NCI-H524 treated with DMSO at 0.1 percent for 48 hours (cell line): Measurements from ENCODE around the gene NTRK2.

Source experiments
- DNase-seq: peaks from one replicate; lab custom pipeline; 2025; lab: John Stamatoyannopoulos, UW

Gene NTRK2

DNA sequence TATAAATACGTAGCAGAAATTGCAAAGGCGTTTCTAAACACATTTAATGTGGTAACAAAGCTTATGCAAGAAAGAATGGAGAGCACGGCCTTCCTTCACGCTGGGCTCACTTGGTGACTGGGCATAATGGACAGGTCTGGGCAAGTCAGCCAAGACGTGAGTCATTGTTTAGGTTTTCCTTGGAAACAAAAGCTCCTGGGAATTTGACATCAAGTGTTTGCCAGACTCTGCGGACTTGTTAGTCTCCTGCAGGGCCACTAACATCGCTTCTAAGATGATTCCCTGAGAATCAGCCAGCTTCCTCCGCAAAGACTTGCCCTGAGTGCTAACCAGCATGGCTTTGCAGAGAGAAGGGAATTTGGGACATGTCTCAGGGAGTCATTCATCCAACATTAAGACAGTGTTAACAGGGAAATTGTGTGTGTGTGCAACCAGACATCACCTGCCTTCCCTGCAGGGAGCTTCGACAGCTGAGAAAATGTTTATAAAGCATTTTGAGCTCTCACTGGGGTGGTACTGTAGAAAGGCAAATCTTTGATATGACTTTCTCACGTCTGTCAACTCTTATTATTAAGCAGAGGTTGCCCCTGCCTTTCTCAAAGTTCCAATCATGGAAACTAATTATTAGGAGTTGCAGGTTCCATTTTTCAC is 182.5 kb downstream of the NTRK2 start:
- DNase-seq: no peak

DNA sequence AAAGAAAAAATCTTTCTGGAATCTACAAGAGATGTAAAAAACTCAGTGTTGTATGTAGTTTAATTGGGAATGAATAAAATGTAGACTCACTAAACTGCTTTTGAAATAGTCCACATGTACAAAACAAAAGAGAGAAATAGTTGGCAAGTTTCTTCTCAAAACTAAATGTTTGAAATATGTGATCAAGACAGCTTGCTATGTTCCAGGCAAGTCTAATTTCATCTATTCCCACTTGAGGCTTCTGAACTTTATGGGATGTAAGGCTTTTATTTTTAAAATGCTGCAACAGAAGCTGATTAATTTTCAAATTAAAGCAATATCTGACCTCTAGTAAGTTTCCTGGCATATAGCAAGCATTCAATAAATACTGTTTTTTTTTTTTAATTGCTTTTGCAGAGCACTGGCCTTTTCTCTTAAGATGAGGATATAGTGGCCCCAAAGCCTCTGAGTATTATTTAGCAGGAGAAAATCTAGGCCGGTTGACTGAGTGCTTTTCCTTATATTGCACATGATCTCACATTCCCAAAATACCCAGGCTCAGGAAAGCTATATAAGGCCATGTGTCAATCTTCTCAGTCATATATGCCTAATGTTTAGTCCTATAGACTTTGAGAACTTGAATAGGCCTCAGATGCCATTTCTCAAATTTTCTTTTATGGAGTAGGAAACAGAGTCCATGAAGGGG is 183.2 kb downstream of the NTRK2 start:
- no peak for DNase-seq

DNA sequence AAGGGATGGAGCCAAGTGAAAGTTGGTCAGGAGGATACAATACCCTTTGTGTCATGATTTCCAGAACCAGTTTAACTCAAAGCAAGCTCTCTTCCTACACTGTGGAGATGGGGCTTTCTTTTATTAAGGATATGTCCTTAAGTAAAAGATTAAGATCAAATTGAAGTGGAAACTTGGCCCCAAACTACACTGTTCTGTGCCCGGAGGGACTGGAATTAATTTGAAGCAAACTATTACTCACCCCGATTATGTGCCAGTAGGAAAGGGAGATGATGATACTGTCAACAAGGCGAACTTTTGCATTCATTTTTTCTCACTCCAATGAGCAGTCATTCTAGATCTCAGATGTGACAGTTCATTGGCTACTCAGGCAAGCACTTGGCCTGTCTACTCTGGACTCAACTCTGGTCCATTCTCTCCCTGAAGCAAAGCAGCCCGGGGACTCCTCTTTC is 186.7 kb downstream of the NTRK2 start:
- no peak for DNase-seq

DNA sequence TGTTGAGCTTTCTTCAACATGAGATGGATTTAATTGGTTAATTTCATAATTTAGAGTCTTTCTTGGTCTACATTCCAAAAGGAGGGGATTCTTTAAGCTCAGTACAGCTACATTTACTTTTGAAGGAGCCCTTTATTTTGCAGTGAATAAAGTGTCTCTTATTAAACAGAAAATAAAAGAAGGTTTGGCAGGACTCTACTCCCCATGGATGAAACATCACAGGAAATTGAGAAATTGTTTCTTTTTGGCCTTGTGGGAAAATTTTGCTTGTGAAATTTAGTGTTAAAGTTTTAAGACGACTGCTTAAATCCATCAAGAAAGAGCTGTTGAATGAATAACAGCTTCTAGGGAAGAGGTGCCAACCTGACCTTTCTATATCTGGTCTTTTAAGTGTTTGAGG is 187.7 kb downstream of the NTRK2 start:
- no peak for DNase-seq

DNA sequence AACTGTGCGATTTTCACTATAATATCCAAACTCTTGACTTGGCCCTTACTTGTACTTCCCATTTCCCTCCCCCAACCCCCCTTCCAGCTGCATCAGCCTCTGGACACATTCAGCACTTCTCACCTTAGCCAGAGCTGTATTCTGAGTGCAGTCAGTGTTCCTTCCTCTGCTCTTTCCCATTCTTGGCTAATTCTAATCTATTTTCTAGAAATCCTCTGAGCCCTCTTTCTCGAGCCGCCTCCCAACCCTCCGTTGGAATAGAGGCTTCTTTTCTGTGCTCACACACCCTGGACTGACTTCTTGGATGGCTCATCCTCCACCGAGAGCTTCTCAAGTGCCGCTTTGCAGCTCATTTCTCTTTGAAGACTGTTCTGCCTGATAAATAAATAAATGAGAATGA is 188.8 kb downstream of the NTRK2 start:
- no peak for DNase-seq

DNA sequence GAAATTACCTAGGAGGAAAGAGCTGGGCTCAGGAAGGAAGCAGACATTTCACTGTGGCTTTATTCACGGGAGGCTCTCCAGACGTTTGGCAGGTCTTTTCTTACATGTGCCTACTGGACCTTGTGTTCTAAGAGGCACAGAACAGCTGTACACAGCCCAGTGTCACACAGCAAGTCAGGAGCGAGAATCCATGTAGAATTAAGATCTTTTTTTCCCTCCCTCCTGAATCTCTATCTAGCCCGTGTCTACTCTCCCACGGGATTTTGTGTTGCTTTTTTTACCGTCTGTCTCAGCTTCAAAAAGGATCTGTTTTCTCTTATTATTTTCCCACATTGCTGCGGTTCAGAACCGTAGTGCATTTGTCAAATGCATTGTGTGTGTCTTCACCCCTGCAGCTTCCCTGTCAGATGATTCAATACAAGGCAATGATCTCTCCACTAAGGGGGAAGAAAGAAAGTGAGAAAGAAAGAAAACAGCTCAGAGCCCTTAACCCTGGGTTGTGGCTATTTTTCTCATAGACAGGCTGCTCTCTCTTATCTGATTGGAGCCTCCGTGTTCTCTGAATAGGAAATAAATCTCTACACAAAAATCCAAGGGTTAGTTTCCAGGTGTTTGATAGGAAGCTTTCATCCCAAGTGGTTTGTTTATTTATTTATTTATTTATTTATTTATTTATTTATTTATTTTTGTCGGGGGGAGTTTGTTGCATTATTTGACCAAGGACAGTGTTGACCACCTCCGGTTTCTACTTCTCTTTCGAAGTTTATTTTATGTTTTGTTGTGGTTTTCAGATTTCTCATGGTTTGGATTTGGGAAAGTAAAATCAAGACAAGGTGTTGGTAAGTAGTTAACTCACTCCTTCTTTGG is 191.0 kb downstream of the NTRK2 start:
- DNase-seq: no peak

DNA sequence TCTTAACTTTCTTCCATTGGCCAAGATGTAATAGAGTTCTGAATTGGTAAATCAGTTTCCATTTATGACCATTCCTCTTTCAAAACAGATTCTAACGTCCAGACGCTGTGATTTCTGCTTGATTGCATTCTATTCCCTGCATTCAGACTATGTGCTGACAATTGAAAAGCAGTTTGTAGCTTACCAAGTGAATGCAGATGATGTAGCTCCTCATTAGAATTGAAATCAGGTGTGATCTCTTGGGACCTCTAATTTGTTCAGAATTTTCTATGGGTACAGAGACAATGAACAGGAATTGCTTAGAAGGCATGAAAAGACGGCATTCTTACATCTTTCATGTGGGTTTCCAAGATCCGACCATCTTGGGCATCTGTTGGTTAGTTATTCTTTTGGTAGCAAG is 191.9 kb downstream of the NTRK2 start:
- DNase-seq: no peak

DNA sequence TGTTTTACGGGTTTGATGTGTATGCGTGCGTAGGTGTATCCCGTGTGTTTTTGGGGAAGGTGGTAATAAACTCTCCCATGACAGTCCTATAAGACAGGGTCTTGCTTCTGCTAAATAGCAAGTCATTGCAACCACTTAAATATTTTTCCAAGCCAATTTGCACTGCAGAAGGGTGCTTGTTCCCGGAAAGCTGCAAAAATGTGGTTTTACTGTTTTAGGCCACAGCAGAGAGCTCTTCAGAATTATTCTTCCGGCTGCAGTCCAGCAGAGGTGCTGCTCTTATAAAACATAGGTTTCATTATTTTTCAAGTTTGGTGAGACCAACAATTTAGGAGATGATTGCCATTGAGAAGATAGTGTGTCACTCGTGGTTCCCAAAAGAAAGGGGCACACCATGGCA is 192.8 kb downstream of the NTRK2 start:
- DNase-seq: no peak

DNA sequence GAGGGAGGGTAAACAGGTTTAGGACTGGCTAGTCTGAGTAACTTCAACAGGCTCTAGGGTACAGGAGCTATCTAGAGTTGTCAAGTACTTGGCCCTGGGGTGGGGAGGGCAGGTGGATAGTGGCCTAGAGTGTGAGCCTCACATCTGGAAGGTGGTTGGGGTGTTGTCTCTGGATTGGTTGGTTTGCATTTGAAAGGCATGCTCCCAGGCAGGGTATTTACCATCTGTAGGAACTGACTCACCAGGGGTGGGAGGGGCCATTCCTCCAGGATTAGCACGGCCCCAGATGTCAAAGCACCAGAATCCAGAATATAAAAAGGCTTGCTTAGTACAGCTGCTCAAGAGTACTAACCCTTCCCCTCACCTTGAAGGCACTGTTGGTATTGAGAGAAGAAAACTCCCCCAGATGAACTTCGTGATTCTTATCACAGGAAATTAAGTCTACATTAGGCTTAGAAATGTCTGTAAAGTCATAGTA is 193.3 kb downstream of the NTRK2 start:
- DNase-seq: no peak

DNA sequence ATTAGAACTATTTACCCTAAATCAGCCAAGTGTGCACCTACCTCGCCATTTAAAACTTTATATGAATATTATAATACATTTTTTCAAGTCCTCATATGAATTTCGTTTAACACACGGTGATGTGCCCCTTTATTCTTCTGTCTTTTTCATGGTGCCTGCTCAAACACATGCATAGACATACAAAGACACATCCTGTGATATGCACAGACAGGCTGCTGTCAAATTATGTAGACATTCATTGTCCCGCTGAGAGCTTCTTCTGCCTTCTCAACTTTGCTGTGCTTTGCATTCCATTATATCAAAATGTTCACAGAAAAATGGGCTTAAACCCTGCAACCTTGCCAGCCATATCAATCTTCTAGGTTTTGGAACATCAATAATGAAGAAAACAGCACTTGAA is 193.8 kb downstream of the NTRK2 start:
- DNase-seq: no peak

DNA sequence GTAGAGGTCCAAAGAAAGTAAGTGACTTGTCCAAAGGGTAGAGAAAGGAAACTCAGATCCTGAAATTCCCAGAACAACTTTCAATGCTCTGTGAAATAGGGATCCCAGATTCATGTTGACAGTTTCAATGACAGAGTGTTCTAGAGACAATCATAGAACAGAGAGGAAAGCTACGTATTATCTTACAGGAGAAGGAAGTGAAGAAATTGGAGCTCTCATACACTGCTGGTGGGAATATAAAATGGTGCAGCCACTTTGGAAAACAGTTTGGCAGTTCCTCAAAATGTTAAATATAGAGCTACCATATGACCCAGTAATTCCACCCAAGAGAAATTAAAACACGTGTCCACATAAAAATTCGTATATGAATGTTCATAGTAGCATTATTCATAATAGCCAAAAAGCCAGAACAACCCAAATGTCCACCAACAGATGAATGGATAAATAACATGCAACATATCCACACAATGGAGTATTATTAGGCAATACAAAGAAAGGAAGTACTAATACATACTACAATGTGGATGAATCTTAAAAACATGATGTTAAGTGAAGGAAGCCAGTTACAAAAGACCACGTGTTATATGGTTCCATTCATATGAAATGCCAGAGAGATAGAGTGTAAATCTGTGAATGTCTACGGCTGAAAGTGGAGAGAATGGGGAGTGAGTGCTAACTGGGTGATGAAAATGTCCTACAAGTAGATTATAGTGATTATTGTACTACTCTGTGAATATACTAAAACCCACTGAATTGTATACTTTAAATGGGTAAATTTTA is 197.1 kb downstream of the NTRK2 start:
- DNase-seq: no peak

DNA sequence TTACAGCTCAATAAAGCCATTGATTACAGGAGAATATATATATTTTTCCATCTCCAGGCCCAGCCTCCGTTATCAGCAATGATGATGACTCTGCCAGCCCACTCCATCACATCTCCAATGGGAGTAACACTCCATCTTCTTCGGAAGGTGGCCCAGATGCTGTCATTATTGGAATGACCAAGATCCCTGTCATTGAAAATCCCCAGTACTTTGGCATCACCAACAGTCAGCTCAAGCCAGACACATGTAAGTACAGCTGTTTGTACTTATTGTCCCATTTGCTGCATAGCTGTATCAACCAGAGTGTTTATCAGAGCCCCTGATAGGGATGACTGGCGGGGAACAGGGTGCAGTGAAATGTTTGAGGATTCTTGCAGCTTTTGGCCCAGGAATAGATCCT is 197.7 kb downstream of the NTRK2 start:
- DNase-seq: no peak

DNA sequence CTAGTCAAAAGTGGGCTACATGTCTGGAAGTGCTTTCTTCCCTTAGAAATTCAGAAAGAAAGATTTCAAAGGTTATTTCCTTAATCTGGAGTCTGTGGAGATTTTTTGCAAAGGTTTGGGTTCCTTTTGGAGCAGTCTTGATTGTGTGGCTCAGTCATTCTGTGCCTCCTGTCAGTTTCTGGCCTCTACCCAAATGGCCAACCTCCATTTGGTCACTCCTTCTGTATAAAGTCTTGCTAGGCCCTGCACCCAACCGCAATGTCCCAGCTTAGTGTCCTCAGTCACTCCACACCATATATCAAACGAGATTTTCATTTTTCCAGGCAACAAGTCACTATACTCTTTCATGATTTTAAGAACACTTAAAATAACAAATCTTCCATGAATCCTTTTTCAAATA is 199.6 kb downstream of the NTRK2 start:
- no peak for DNase-seq

DNA sequence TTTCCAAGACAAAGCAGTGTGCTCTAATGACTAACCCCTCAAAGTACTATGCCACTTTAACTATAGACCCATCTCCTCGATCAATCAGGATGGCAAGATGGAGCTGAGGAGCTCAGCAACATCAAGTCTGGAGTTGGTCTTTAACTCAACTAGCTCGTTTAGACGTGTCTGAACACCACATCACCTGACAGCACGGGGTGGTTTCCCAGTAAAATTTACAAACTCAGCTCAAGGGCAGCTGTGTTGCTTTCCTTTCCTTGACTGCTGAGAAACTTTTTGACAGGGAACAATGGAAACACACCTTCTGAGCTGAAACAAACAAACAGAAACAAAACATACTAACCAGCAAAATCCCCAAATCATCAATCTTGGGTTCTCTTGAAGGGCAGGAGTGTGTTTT is 202.5 kb downstream of the NTRK2 start:
- no peak for DNase-seq

DNA sequence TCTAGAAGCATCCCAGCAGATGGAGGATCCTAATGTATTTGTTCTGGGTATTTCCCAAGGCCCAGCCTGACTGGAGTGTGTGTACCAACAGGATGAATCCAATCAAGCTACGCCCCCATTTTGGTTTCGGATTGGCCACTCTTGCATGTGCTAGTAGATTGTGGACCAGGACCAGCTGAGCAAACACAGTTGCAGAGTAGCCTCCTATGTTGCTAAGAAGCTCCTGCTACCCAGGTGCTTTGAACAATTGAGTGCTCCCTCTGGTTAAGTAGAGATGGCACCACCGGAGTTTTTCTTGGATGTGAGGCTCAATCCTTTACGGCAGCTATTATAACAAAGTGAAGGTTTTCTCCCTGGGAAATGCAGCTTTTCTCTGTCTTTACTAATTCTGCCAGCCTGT is 204.5 kb downstream of the NTRK2 start:
- no peak for DNase-seq

DNA sequence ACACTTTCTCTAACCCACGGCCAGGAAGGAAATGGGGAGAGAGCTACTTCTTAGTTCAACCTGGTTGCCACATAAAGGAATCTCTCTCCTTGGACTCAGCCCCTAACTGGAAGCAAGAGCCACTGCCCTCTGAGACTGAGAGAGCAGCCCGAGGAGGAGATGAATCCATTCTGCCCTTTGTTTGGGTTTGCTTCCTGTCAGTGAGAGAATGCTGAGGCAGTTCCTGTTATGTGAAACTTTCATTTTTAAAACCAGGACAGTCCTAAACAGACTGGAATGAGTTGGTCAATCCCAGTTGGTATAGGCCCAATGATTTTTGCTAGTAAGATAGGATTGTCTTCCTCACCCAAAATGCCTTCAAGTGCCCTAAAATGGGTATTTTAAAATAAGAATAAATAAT is 205.1 kb downstream of the NTRK2 start:
- DNase-seq: no peak

DNA sequence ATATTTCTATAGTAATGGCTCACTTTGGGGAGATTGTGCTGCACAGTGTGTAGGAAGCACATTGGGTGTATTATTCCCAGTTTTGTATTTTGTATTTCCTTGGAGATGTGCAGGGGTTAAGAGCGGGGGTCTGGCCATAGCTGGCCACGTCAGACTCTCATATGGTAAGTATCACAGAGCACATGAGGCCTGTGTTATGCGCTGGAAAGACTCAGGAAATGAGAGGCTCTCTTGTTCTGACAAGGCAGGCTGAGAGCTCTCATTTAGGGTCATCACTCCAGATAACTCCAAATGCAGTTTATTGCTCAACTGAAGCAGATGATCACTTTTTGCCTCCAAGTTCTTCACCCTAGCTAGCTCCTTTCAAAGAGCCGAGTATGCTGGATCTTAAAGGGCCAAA is 205.7 kb downstream of the NTRK2 start:
- no peak for DNase-seq

DNA sequence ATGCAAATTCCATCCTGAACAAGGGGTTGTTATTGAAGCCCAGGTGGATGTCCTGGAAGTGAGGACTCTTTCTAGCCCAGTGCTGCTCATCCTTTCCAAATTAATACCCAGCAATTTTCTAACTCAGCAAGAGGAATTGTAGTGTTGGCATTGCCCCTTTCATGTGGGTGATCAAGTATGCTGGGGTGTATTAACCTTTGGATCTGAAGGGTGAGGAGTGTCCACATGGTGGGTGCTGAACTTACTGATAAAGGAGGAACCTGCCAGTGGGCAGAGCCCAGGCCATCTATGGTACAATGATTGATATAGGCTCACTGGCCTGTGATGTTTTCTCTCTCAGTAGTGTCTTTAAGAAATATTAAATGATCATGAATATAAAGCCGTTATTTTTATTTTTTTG is 210.1 kb downstream of the NTRK2 start:
- no peak for DNase-seq

DNA sequence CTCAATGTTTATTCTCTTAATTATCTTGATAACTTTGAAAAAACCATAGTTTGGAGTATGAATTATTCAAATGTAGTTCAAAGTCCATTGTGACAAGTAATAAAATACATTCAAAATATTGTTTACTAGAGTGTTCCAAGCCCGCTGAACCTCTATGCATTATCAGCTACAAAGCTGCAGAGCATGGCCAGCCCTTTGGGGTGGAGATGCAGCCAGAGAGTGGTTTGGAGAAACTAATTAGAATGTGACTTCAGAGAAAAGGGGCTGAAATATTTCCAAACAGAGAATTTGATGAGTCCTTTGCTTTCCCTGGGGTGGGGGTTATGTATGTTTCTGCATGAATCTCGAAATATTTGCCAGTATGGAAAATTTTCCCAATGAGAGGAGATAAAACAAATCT is 211.3 kb downstream of the NTRK2 start:
- no peak for DNase-seq

DNA sequence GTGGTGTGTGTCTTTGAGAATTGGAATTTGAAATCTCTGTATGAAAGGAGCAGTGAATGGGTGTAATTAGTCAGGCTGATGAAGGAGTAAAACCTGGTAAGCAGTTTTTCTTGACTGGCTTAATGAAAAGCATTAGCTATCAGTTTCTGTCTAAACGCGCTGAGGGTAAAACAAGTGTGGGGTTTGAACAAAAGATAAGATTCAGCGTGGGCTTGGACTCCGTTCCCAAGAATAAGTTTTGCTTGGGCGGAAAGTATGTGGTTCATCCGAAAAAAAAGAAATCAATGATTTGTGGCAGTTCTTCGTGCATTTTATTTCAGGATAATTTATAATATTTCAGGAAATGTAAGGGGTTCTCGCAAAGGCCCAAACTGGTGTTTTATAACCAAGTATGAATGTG is 217.3 kb downstream of the NTRK2 start:
- no peak for DNase-seq

DNA sequence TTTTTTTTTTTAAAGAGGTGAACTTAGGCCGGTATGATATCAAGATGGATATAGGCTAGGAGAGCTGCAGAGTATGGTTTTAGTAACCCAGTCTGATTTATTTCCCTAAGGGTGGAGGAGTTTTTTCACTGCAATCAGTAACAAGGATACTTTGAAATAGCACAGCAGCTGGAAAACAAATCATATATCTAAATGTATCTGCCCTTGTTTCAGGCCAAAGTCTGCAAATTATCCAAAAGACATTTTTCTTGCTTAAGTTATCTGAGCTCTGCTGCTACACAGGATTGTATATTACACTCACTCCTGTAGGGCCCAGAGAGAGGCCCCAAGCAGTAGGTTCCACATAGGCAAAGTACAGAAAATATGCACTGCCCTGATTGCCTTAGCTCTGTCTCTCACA is 222.4 kb downstream of the NTRK2 start:
- DNase-seq: no peak

DNA sequence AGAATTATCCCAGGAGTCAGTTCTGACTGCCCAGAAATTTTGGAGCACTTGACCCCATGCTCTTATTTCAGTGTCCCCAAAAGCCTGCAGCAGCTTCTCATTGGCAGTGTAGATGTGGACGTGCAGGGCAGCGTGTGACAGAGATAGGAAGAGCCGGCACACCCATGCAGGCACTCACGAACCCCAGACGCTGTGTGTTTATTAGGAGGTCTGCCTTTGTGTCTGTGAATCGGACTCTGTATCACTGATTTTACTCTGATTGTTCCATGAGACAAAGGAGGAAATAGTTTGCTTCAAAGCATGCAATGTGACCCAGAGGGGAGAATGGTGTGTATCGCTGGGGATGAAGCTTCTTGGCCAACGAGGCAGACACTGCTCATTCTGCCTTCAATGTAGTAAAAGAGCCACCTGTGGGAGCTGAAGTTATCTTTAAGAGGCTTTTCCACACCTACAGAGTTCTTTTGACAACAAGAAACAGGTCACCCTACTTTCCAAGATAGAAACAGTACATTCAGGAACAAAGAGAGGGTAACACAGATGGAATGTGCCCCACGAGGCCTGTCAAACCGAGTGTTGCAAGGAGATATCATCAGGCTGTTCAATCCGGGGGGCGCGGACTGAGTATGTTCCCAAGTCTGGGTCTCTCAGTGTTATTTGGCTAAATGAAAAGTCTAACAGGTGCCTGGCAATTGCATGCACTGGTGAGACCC is 224.0 kb downstream of the NTRK2 start:
- no peak for DNase-seq
